H1 (cell line): ENCODE measurements around the gene DCLRE1B. TPM values are rescaled to one million over a fixed set of nuclear protein-coding genes. Genes with fewer than 3 reads are reported as not detected.

Experiments
- BRCA1 ChIP-seq: IDR thresholded peaks from 2 replicates; pipeline ENCODE4 v1.6.1; 2012; ENCODE audit warnings: low read depth, low read length, improper control_type of control experiment
- CEBPB ChIP-seq: IDR thresholded peaks from 2 replicates; pipeline ENCODE4 v1.6.1; 2012; ENCODE audit warnings: low read depth, low read length
- HDAC2 ChIP-seq, 2 experiments: fragments of 300-600 bp in 1 of 2; sonication (generic) in 1 of 2; IDR thresholded peaks; 2 replicates each; pipeline ENCODE4 v1.6.1; 2011 to 2012; ENCODE audit warnings: low read depth in 2 of 2, low read length in 2 of 2, mild to moderate bottlenecking in 2 of 2, moderate library complexity in 2 of 2, borderline replicate concordance in 1 of 2, inconsistent platforms in 1 of 2
- MAFK ChIP-seq: IDR thresholded peaks from 2 replicates; pipeline ENCODE4 v1.6.1; 2012; ENCODE audit warnings: low read depth, mild to moderate bottlenecking, improper control_type of control experiment, low read length
- MAX ChIP-seq: IDR thresholded peaks from 2 replicates; pipeline ENCODE4 v1.6.1; 2012; ENCODE audit warnings: inconsistent platforms
- RAD21 ChIP-seq, 2 experiments: IDR thresholded peaks in 1 of 2; conservative IDR thresholded peaks in 1 of 2; 2 replicates each; pipeline ENCODE4 v1.6.1; 2011; ENCODE audit warnings: low read depth in 2 of 2, low read length in 2 of 2, improper control_type of control experiment in 1 of 2, inconsistent platforms in 1 of 2, mild to moderate bottlenecking in 1 of 2, moderate library complexity in 1 of 2
- SIN3A ChIP-seq, 2 experiments: IDR thresholded peaks in 1 of 2; conservative IDR thresholded peaks in 1 of 2; 2 replicates each; pipeline ENCODE4 v1.6.1; 2011 to 2012; ENCODE audit warnings: low read length in 2 of 2, improper control_type of control experiment in 1 of 2, low read depth in 1 of 2, mild to moderate bottlenecking in 1 of 2
- polyA plus RNA-seq, 7 experiments: library from polyadenylated mRNA; depleted of rRNA in 3 of 7; stranded (reverse) in 5 of 7; unstranded in 2 of 7; fragments of >200 nt in 5 of 7; fragments of 200-250 nt in 2 of 7; gene quantifications; 1 replicate in 5 of 7; 2 replicates in 1 of 7; 4 replicates in 1 of 7; pipeline versions ENCODE4 v1.2.1 to v1.2.3, GENCODE V29; 2011 to 2013; ENCODE audit warnings: missing spikeins in 2 of 7, mixed read lengths in 2 of 7
- total RNA-seq: library from RNA; stranded (reverse); fragmentation: NEBNext Ultra II Directional; extraction: Animal tissue kit (Norgen Biotek cat#: 25700); gene quantifications from 2 replicates; pipeline ENCODE4 v1.2.1, GENCODE V29; 2021

The DCLRE1B gene
- total and polyA plus RNA-seq, 2 of the 8 experiments (the other 6 are each of a cell fraction or from before 2014, with no cell fraction given): 5.5 to 11.0 TPM

- no peak for TF ChIP-seq BRCA1
- TF ChIP-seq HDAC2 (IDR thresholded peaks at IDR 0.05; ENCODE audit: borderline replicate concordance in 1 of 2, low read depth in 2 of 2, low read length in 2 of 2): 0 out of 4 replicates have a peak, but pooled peaks of 1 of the 2 experiments have one; percentile 10
- TF ChIP-seq CEBPB: no peak
- TF ChIP-seq MAFK: no peak
- TF ChIP-seq SIN3A (conservative IDR thresholded peaks at IDR 0.05 in 1 of 2, IDR thresholded peaks at IDR 0.05 in 1 of 2; ENCODE audit: low read depth in 1 of 2, low read length in 2 of 2): 0 out of 4 replicates have a peak, but pooled peaks of 1 of the 2 experiments have one; percentile 65
- no peak for TF ChIP-seq RAD21 (IDR thresholded peaks at IDR 0.05 in 1 of 2, conservative IDR thresholded peaks at IDR 0.05 in 1 of 2; ENCODE audit: low read depth in 2 of 2, low read length in 2 of 2)
- peak; percentile 52; the same call in 1 of the 2 replicates for TF ChIP-seq MAX
These were observed 843 bp upstream of the DCLRE1B start (continued) for GRCh38 chr1:113904293-113904673.
